Measurements from ENCODE around the gene HTR4.
"Not testable (repeated sequence)": the region's sequence is repeated elsewhere in the genome, so short reads cannot be mapped to it uniquely, and the experiment has no call there.

Gene HTR4

DNA sequence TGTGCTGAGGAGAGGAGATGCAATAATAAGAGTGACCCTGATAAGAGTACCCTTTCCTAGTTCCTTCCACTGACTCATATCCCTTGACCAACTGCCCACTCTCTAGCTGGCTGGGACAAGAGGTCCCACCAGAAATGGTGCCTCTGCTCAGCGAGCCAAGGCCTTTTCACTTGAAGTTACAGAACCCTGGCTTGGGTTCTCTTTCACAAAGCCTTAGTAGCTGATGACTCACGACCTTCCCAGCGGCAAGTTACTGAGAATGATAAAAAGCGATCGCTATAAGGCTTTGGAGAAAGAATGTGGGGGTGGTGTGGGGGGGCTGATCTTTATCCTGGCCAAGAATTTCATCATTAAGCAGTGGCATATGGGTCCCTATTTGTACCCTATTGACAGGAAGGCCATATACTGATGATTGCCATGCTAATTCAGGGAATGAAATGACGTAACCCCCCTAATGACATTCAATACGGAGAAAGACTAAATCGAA, 180.3 kb downstream of the HTR4 start:
- H2BK12ac ChIP-seq (ENCODE audit: low read length in 2 of 2): no peak overlapping the region
- H3K4ac ChIP-seq (ENCODE audit: low read depth in 1 of 2, low read length in 2 of 2): no peak overlapping the region
- no peak overlapping the region for H2BK120ac ChIP-seq (ENCODE audit: low read depth, low read length)
- peak overlapping the region; percentile 41 for H3K9ac ChIP-seq (ENCODE audit: low read length)
- no peak overlapping the region for H3K18ac ChIP-seq (ENCODE audit: low read depth in 1 of 2, low read length in 2 of 2)
- no peak overlapping the region for H3K14ac ChIP-seq (ENCODE audit: low read length in 2 of 2)
- peaks cover 0 to 4% of the 10 kb centered on the region in 2 experiments for H3K27me3 ChIP-seq (ENCODE audit: control insufficient read depth in 1 of 2, insufficient read depth in 1 of 2, low read length in 2 of 2)
- no peaks in the 10 kb centered on the region for H3K4me1 ChIP-seq (ENCODE audit: control insufficient read depth, insufficient read depth, low read depth, low read length)
- H2AFZ ChIP-seq (ENCODE audit: low read depth, low read length): no peak overlapping the region
- no peak overlapping the region for H4K8ac ChIP-seq (ENCODE audit: low read length)
- WGBS: 84% methylated on average over 8 of the region's 8 CpGs
- H2AK5ac ChIP-seq (ENCODE audit: low read length, severe bottlenecking): no peak overlapping the region
- no peak overlapping the region for H3K23ac ChIP-seq (ENCODE audit: low read length in 2 of 2)
- no peak overlapping the region for H2BK15ac ChIP-seq (ENCODE audit: low read depth, poor library complexity, severe bottlenecking)
- H4K91ac ChIP-seq (ENCODE audit: low read length): no peak overlapping the region
- no peak overlapping the region for H3K27ac ChIP-seq (ENCODE audit: low read length, poor library complexity, severe bottlenecking)
- H3K9me3 ChIP-seq (ENCODE audit: control insufficient read depth, low read length): no peaks in the 10 kb centered on the region
- H3K4me3 ChIP-seq (ENCODE audit: insufficient read depth in 1 of 2, low read depth in 1 of 2, low read length in 2 of 2): peak overlapping the region in 1 of 2 experiments; percentile 68
- H2BK5ac ChIP-seq (ENCODE audit: low read depth, low read length, poor library complexity, severe bottlenecking): no peak overlapping the region
- H3K79me1 ChIP-seq (replicated peaks; ENCODE audit: low read length, poor library complexity, severe bottlenecking): no peaks in the 10 kb centered on the region
- no peak overlapping the region for H3K4me2 ChIP-seq (ENCODE audit: low read length, poor library complexity, severe bottlenecking)
- H3K36me3 ChIP-seq (ENCODE audit: control insufficient read depth in 1 of 2, insufficient read depth in 2 of 2, low read depth in 1 of 2, low read length in 2 of 2): no peaks in the 10 kb centered on the region
- no peak for DNase-seq

GRCh38 chr5:148471379-148471778, 182.9 kb downstream of the HTR4 start:
- Histone ChIP-seq H3K36me3 (ENCODE audit: control insufficient read depth in 1 of 2, insufficient read depth in 2 of 2, low read depth in 1 of 2, low read length in 2 of 2) (no peaks in the 10 kb centered on the region), H3K4me3 (ENCODE audit: insufficient read depth in 1 of 2, low read depth in 1 of 2, low read length in 2 of 2) (no peak overlapping the region), H3K23ac (ENCODE audit: low read length in 2 of 2) (no peak overlapping the region), H2BK5ac (ENCODE audit: low read depth, low read length, poor library complexity, severe bottlenecking) (no peak overlapping the region), H3K9ac (ENCODE audit: low read length) (no peak overlapping the region), H2BK12ac (ENCODE audit: low read length in 2 of 2) (no peak overlapping the region), H3K4me2 (ENCODE audit: low read length, poor library complexity, severe bottlenecking) (no peak overlapping the region), H4K8ac (ENCODE audit: low read length) (no peak overlapping the region), H3K9me3 (ENCODE audit: control insufficient read depth, low read length) (no peaks in the 10 kb centered on the region), H3K27ac (ENCODE audit: low read length, poor library complexity, severe bottlenecking) (no peak overlapping the region), H3K18ac (ENCODE audit: low read depth in 1 of 2, low read length in 2 of 2) (no peak overlapping the region), H2AFZ (ENCODE audit: low read depth, low read length) (no peak overlapping the region), H3K79me1 (replicated peaks; ENCODE audit: low read length, poor library complexity, severe bottlenecking) (no peaks in the 10 kb centered on the region), H2BK15ac (ENCODE audit: low read depth, poor library complexity, severe bottlenecking) (no peak overlapping the region), H3K14ac (ENCODE audit: low read length in 2 of 2) (no peak overlapping the region), H4K91ac (ENCODE audit: low read length) (no peak overlapping the region), H3K4me1 (ENCODE audit: control insufficient read depth, insufficient read depth, low read depth, low read length) (no peaks in the 10 kb centered on the region), H2BK120ac (ENCODE audit: low read depth, low read length) (no peak overlapping the region), H3K27me3 (ENCODE audit: control insufficient read depth in 1 of 2, insufficient read depth in 1 of 2, low read length in 2 of 2) (no peaks in the 10 kb centered on the region), H3K4ac (ENCODE audit: low read depth in 1 of 2, low read length in 2 of 2) (no peak overlapping the region), H2AK5ac (ENCODE audit: low read length, severe bottlenecking) (no peak overlapping the region)
- DNase-seq: no peak
- WGBS: 92% methylated on average over 1 of the region's 2 CpGs

DNA sequence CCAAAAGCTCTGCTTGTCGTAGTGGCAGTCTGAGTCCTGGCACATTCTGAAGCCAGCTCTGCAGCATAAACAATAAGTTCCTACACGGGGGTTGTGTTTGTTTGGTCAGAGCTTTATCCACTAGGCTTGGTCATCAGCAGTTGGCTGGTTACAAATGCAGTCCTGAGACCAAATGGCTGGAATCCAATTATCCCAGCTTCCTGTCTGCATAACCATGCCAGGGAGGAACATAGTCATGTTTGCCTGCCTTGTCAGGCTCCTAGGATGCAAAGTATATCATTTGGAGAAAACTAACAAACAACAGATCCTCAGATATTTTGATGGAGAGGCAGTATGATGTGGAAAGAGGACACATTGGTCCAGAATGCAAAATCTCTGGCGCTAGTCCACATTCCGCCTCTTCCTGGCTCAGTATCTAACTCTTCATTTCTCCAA, 184.8 kb downstream of the HTR4 start:
- peak overlapping the region in 1 of 2 experiments; percentile 7 for H3K4me3 ChIP-seq (ENCODE audit: insufficient read depth in 1 of 2, low read depth in 1 of 2, low read length in 2 of 2)
- H2BK120ac ChIP-seq (ENCODE audit: low read depth, low read length): no peak overlapping the region
- H3K79me1 ChIP-seq (replicated peaks; ENCODE audit: low read length, poor library complexity, severe bottlenecking): no peaks in the 10 kb centered on the region
- H3K14ac ChIP-seq (ENCODE audit: low read length in 2 of 2): no peak overlapping the region
- no peak overlapping the region for H2BK15ac ChIP-seq (ENCODE audit: low read depth, poor library complexity, severe bottlenecking)
- no peak overlapping the region for H3K4ac ChIP-seq (ENCODE audit: low read depth in 1 of 2, low read length in 2 of 2)
- H3K27me3 ChIP-seq (ENCODE audit: control insufficient read depth in 1 of 2, insufficient read depth in 1 of 2, low read length in 2 of 2): no peaks in the 10 kb centered on the region
- H4K91ac ChIP-seq (ENCODE audit: low read length): no peak overlapping the region
- H3K9me3 ChIP-seq (ENCODE audit: control insufficient read depth, low read length): no peaks in the 10 kb centered on the region
- H2BK12ac ChIP-seq (ENCODE audit: low read length in 2 of 2): no peak overlapping the region
- H3K4me2 ChIP-seq (ENCODE audit: low read length, poor library complexity, severe bottlenecking): no peak overlapping the region
- H2BK5ac ChIP-seq (ENCODE audit: low read depth, low read length, poor library complexity, severe bottlenecking): no peak overlapping the region
- no peak overlapping the region for H3K27ac ChIP-seq (ENCODE audit: low read length, poor library complexity, severe bottlenecking)
- 50% methylated on average over 2 of the region's 4 CpGs for WGBS
- no peaks in the 10 kb centered on the region for H3K36me3 ChIP-seq (ENCODE audit: control insufficient read depth in 1 of 2, insufficient read depth in 2 of 2, low read depth in 1 of 2, low read length in 2 of 2)
- DNase-seq: peak; percentile 14
- H3K4me1 ChIP-seq (ENCODE audit: control insufficient read depth, insufficient read depth, low read depth, low read length): no peaks in the 10 kb centered on the region
- H3K9ac ChIP-seq (ENCODE audit: low read length): peak overlapping the region; percentile 54
- H2AK5ac ChIP-seq (ENCODE audit: low read length, severe bottlenecking): no peak overlapping the region
- H2AFZ ChIP-seq (ENCODE audit: low read depth, low read length): no peak overlapping the region
- no peak overlapping the region for H3K18ac ChIP-seq (ENCODE audit: low read depth in 1 of 2, low read length in 2 of 2)
- H4K8ac ChIP-seq (ENCODE audit: low read length): no peak overlapping the region
- H3K23ac ChIP-seq (ENCODE audit: low read length in 2 of 2): no peak overlapping the region

GRCh38 chr5:148468746-148469145, 185.6 kb downstream of the HTR4 start:
- H3K36me3 ChIP-seq (ENCODE audit: control insufficient read depth in 1 of 2, insufficient read depth in 2 of 2, low read depth in 1 of 2, low read length in 2 of 2); H3K4me2 ChIP-seq (ENCODE audit: low read length, poor library complexity, severe bottlenecking); H3K79me1 ChIP-seq (replicated peaks; ENCODE audit: low read length, poor library complexity, severe bottlenecking); H2AK5ac ChIP-seq (ENCODE audit: low read length, severe bottlenecking); H3K14ac ChIP-seq (ENCODE audit: low read length in 2 of 2); H2AFZ ChIP-seq (ENCODE audit: low read depth, low read length); H4K91ac ChIP-seq (ENCODE audit: low read length); H3K4ac ChIP-seq (ENCODE audit: low read depth in 1 of 2, low read length in 2 of 2); H2BK5ac ChIP-seq (ENCODE audit: low read depth, low read length, poor library complexity, severe bottlenecking); H3K9me3 ChIP-seq (ENCODE audit: control insufficient read depth, low read length); H3K23ac ChIP-seq (ENCODE audit: low read length in 2 of 2); H3K18ac ChIP-seq (ENCODE audit: low read depth in 1 of 2, low read length in 2 of 2); DNase-seq; H3K9ac ChIP-seq (ENCODE audit: low read length); H2BK12ac ChIP-seq (ENCODE audit: low read length in 2 of 2); H3K27ac ChIP-seq (ENCODE audit: low read length, poor library complexity, severe bottlenecking); H3K4me1 ChIP-seq (ENCODE audit: control insufficient read depth, insufficient read depth, low read depth, low read length); H3K4me3 ChIP-seq (ENCODE audit: insufficient read depth in 1 of 2, low read depth in 1 of 2, low read length in 2 of 2); H2BK120ac ChIP-seq (ENCODE audit: low read depth, low read length); H4K8ac ChIP-seq (ENCODE audit: low read length); H3K27me3 ChIP-seq (ENCODE audit: control insufficient read depth in 1 of 2, insufficient read depth in 1 of 2, low read length in 2 of 2); H2BK15ac ChIP-seq (ENCODE audit: low read depth, poor library complexity, severe bottlenecking): not testable (repeated sequence)
- 91% methylated on average over 5 of the region's 5 CpGs for WGBS
